ENCODE data around the gene PALLD. TPM values are rescaled to one million over a fixed set of nuclear protein-coding genes. Genes with fewer than 3 reads are reported as not detected.

PALLD gene
- total RNA-seq, 1 experiment from 2014 or later, result 0.51 TPM

DNA sequence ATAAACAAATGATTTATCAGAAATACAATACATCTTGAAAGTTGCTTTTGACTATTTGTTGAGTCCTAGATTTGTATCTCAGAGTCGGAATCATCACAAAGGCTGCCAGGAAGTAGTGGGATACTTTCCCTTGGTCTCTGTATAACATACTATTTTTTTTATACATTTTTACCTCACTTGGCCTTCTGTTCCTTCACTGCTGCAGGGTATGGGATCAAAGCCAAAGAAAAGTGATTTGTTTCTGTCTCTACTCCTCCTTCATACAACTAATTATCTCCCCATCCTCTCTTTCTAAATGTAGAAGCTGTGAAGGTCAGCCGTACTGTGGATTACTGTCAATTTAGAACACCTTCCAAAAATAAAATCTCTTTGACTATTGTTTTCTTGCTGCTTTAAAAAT, 24.9 kb downstream of the PALLD start:
- in situ Hi-C loops (cut with HindIII; ENCODE audit: low sequenced_read_pairs), result no loop called here
- no peak for DNase-seq (ENCODE audit: low spot score)

- in situ Hi-C loops (cut with HindIII; ENCODE audit: low sequenced_read_pairs), result no loop called here
- no peak for DNase-seq (ENCODE audit: low spot score)
Observed at GRCh38 chr4:168522356-168522755, 25.5 kb downstream of the PALLD start.

DNA sequence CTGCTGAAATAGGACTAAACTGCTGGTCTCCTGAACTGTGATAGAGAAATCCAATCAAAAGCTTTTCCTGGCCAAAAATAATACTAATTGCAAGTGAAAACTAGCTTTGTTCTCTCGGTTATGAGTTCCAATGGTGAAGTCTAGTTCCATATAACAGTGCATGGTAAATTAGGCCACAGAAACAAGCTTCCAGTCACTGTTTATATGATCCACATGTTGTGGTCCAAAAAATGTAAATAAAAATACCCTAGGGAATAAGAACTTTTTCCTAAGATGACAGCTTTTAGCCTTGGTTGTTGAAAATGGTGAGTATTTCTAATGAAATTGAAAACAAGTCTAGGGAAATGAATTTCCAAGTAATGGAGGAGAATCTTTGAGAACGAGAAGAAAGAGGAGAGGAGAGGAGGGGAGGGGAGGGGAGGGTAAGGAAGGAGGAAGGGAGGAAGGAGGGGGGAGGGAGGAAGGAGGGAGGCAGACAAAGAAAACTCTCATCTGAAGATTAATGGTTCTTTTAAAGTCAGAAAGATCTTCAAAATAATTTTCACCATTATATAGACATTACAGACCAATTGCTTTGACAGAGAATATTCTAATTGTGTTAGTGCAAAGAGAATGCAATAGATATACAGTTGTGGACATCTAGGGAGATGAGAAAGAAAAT, 26.1 kb downstream of the PALLD start:
- in situ Hi-C loops (cut with HindIII; ENCODE audit: low sequenced_read_pairs), result no loop called here

GRCh38 chr4:168524006-168524405, 27.2 kb downstream of the PALLD start:
- no peak for DNase-seq (ENCODE audit: low spot score)
- in situ Hi-C loops (cut with HindIII; ENCODE audit: low sequenced_read_pairs), result no loop called here

More for the DNA sequence above, 26.1 kb downstream of the PALLD start:
- no peak for DNase-seq (ENCODE audit: low spot score)

DNA sequence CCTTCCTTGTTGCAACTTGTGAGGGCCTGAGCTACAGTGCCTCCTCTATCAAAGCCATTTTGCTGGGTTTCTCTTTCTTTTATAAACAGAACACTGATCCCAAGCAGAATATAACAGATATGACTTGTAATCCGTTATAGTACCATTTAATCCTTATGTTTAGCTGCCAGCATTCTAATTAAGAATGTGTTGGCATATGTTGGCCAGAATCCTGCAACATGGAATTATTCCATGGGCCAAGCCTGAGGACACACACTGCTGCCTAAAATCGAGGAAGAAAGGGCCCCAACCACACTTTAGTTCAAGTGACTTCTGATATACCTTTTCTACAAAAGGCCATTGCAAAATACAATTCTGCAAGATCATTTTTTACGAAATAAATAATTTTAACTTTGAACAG, 28.0 kb downstream of the PALLD start:
- in situ Hi-C loops (cut with HindIII; ENCODE audit: low sequenced_read_pairs), result no loop called here

GRCh38 chr4:168527560-168527959, 30.7 kb downstream of the PALLD start:
- DNase-seq (ENCODE audit: low spot score), result no peak
- in situ Hi-C loops (cut with HindIII; ENCODE audit: low sequenced_read_pairs), result no loop called here

More for the DNA sequence above, 28.0 kb downstream of the PALLD start:
- no peak for DNase-seq (ENCODE audit: low spot score)

DNA sequence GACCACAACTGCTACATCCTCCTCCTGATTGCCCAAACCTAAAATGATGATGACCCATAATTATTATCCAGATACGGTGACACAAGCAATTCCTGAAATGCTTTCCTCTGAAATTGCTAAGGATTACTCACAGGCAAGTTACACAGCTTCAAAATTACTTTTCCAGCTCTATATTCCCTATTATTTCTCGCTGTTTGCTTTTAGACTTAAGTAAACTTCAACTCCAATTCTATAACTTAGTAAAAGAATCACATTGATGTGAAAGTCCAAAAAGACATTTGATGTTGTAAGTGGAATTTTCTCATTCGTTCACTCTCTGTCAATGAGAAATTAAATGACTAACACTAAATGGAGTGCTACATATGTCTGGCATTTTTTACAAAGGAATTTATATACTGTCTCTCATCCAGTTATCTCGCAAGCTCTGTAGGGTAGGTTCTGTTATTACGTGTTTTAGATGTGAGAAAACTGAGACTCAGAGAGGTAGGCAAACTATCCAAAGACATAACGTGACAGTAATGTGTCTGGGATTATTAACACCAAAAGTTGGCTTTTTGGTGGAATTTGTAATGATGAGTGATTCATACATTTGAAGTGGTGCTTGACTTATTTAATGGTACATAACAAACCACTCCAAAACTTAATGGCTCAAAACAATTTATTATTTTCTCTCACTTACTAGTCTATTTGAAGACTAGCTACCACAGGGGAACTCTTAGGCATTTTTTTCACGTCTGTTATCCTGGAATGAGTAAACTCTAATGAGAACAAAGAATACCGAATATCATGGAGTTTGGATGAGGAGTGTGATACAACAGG, 31.5 kb downstream of the PALLD start:
- no peak for DNase-seq (ENCODE audit: low spot score)

GRCh38 chr4:168529257-168529656, 32.4 kb downstream of the PALLD start:
- no peak for DNase-seq (ENCODE audit: low spot score)
- in situ Hi-C loops (cut with HindIII; ENCODE audit: low sequenced_read_pairs), result no loop called here

More for the DNA sequence above, 31.5 kb downstream of the PALLD start:
- in situ Hi-C loops (cut with HindIII; ENCODE audit: low sequenced_read_pairs), result no loop called here

GRCh38 chr4:168531305-168531704, 34.5 kb downstream of the PALLD start:
- DNase-seq (ENCODE audit: low spot score), result no peak
- in situ Hi-C loops (cut with HindIII; ENCODE audit: low sequenced_read_pairs), result no loop called here

DNA sequence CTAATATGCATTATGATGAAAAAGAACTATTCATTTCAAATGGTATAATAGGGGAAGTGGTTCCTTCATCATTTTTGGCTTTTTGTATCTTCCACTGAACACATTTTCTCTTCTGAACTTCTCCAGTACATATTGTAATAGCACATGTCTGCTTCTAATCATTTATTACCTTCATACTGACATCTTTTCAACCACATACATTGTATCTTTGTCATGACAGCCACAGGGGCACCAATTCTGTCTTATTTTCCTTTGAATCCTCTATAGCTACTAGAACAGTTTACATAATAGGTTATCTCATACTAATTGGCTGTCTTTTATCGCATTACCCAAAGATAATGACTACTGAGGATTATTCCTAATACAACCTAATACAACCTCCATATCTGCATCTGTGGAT, 37.7 kb downstream of the PALLD start:
- in situ Hi-C loops (cut with HindIII; ENCODE audit: low sequenced_read_pairs), result no loop called here

GRCh38 chr4:168535689-168536088, 38.8 kb downstream of the PALLD start:
- in situ Hi-C loops (cut with HindIII; ENCODE audit: low sequenced_read_pairs), result no loop called here
- no peak for DNase-seq (ENCODE audit: low spot score)

More for the DNA sequence above, 37.7 kb downstream of the PALLD start:
- no peak for DNase-seq (ENCODE audit: low spot score)

- no peak for DNase-seq (ENCODE audit: low spot score)
- in situ Hi-C loops (cut with HindIII; ENCODE audit: low sequenced_read_pairs), result no loop called here
Observed at GRCh38 chr4:168536448-168536847, 39.6 kb downstream of the PALLD start.

GRCh38 chr4:168537086-168537485, 40.2 kb downstream of the PALLD start:
- no peak for DNase-seq (ENCODE audit: low spot score)
- in situ Hi-C loops (cut with HindIII; ENCODE audit: low sequenced_read_pairs), result no loop called here

- in situ Hi-C loops (cut with HindIII; ENCODE audit: low sequenced_read_pairs), result no loop called here
- DNase-seq (ENCODE audit: low spot score), result no peak
Observed at GRCh38 chr4:168537571-168537970, 40.7 kb downstream of the PALLD start.

DNA sequence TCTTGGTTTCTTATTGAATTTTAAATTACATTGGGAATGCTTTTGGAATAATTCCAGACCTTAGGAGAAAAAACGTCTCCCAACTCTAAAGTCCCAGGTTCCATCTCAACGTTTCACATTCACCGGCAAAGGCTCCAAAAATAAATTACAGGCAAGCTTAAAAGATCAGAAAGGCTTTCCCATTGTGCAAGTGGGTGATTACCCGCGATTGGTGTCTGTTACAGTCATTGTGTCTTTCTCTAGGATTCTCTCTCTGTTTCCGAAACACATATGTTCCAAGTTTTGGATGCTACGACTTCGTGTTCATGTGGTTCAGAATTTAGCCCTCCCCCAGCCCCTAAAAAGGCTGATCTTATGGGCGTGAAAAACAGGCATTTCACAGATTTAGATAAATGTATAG, 41.8 kb downstream of the PALLD start:
- DNase-seq (ENCODE audit: low spot score), result no peak
- in situ Hi-C loops (cut with HindIII; ENCODE audit: low sequenced_read_pairs), result no loop called here

GRCh38 chr4:168540086-168540485, 43.2 kb downstream of the PALLD start:
- DNase-seq (ENCODE audit: low spot score), result no peak
- in situ Hi-C loops (cut with HindIII; ENCODE audit: low sequenced_read_pairs), result no loop called here

GRCh38 chr4:168540503-168541265, 43.8 kb downstream of the PALLD start:
- in situ Hi-C loops (cut with HindIII; ENCODE audit: low sequenced_read_pairs), result no loop called here
- no peak for DNase-seq (ENCODE audit: low spot score)

GRCh38 chr4:168541266-168541953, 44.6 kb downstream of the PALLD start:
- in situ Hi-C loops (cut with HindIII; ENCODE audit: low sequenced_read_pairs), result no loop called here
- no peak for DNase-seq (ENCODE audit: low spot score)

- DNase-seq (ENCODE audit: low spot score), result no peak
- in situ Hi-C loops (cut with HindIII; ENCODE audit: low sequenced_read_pairs), result no loop called here
Observed at GRCh38 chr4:168549143-168549542, 52.3 kb downstream of the PALLD start.
